ENCODE measurements around the gene MLST8.

Gene MLST8

GRCh38 chr16:2235234-2235651 is 30.0 kb downstream of the MLST8 start:
- H3K4me3 ChIP-seq (ENCODE audit: low read depth, low read length), result no peak overlapping the region
- TF ChIP-seq CTCF (conservative IDR thresholded peaks at IDR 0.05; ENCODE audit: low read depth, low read length), result no peak

DNA sequence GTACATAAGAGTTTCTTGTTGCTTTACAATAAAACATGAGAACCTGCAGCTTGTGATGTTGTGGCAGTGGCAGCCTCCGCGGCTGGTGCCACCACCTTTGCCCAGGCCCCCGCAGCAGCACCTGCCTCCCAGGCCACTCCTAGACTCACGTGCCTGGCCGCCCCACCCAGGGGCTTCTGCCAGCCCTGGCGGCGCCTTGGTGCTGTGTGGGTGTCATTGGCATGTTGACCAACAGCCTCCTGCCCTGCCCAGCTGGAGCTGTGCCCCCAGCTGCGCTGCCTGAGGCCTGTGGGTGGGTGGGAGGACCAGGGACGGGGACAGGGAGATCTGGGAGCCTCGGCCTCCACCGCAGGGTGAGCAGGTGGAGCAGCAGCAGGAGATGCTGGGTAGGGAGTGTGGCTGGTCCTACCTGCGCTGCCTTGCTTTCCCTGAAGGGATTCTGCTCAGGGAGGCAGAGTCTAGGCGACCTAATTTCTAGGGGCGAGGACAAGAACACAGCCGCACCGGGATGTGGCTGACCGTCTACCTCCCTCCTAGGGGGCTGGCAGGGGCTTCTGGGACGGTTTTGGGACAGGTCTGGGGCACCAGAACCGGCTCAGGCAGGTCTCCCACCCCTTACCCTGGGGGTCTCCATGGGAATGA is 30.6 kb downstream of the MLST8 start:
- TF ChIP-seq CTCF (conservative IDR thresholded peaks at IDR 0.05; ENCODE audit: low read depth, low read length), result no peak
- H3K4me3 ChIP-seq (ENCODE audit: low read depth, low read length), result no peak overlapping the region

More at GRCh38 chr16:2235234-2235651, 30.0 kb downstream of the MLST8 start:
- no peak for DNase-seq (ENCODE audit: low read depth)

GRCh38 chr16:2236337-2237101 is 31.3 kb downstream of the MLST8 start, which contains the start of gene DNASE1L2:
TSS of gene DNASE1L2 (plus strand) at chr16:2236444. CDS start at chr16:2236817, 373 bp downstream.
- DNase-seq (ENCODE audit: low read depth), result peak; percentile 28
- no peak for TF ChIP-seq CTCF (conservative IDR thresholded peaks at IDR 0.05; ENCODE audit: low read depth, low read length)
- peak within 1 kb of the TSS; percentile 26 for H3K4me3 ChIP-seq (ENCODE audit: low read depth, low read length)

More for the DNA sequence above, 30.6 kb downstream of the MLST8 start:
- DNase-seq (ENCODE audit: low read depth), result no peak

DNA sequence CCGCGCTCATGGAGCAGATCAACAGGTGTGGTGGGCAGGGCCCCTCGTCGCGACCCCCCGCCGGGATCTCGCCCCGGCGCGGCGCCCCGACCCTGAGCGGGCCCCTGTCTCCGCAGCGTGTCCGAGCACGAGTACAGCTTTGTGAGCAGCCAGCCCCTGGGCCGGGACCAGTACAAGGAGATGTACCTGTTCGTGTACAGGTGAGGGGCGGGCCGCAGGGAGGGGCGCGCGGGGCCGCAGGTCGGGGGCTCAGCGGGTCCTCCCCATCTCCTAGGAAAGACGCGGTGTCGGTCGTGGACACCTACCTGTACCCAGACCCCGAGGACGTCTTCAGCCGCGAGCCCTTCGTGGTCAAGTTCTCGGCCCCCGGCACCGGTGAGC is 31.8 kb downstream of the MLST8 start:
- peak overlapping the region; percentile 26 for H3K4me3 ChIP-seq (ENCODE audit: low read depth, low read length)

GRCh38 chr16:2237493-2238149 is 32.4 kb downstream of the MLST8 start:
- TF ChIP-seq CTCF (conservative IDR thresholded peaks at IDR 0.05; ENCODE audit: low read depth, low read length), result no peak
- no peak overlapping the region for H3K4me3 ChIP-seq (ENCODE audit: low read depth, low read length)

More for the DNA sequence above, 31.8 kb downstream of the MLST8 start:
- no peak for TF ChIP-seq CTCF (conservative IDR thresholded peaks at IDR 0.05; ENCODE audit: low read depth, low read length)
- no peak for DNase-seq (ENCODE audit: low read depth)

DNA sequence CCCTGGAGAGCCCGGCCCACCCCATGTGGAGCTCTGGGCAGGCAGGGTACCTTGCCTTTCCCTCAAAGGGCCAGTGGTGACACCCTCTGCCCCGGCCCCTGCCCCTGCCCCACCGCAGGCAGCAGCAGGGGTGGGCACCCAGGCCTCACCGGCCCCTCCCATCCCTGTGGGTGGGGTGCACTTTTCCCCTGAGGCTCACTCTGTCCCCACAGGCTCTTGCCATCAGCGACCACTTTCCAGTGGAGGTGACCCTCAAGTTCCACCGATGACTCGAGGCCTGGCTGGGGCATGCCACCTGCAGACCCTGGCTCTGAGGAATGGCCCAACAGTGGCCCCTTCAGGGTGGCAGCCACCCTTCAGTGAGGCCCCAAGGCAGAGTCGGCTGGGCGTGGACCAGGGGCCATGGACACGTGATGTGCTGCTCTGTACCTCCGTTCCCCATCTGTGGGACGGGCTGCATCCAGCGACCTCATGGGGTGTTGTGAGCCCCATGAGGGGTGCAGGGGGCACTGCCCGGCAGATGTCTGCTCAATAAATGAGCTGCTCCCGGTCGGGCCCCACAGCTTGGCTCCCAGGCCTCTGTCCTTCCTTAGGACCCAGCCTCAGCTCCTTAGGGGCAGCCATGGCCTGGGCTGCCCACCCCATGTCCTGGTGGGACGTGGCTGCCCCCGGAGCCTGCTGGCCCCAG is 33.0 kb downstream of the MLST8 start:
- no peak overlapping the region for H3K4me3 ChIP-seq (ENCODE audit: low read depth, low read length)
- no peak for TF ChIP-seq CTCF (conservative IDR thresholded peaks at IDR 0.05; ENCODE audit: low read depth, low read length)
- no peak for DNase-seq (ENCODE audit: low read depth)

More at GRCh38 chr16:2237493-2238149, 32.4 kb downstream of the MLST8 start:
- DNase-seq (ENCODE audit: low read depth), result no peak

Measured in choroid plexus epithelial cell (primary cell).